ENCODE measurements around the gene FXN.

- TF ChIP-seq POLR2A (IDR thresholded peaks at IDR 0.05), result no peak
- TF ChIP-seq CTCF (IDR thresholded peaks at IDR 0.05), result no peak
Measured at GRCh38 chr9:69029535-69029934, 6.0 kb upstream of the FXN start.
